Body of pancreas (tissue), 4 donors: ENCODE data around the gene TOB1. TPM values are rescaled to one million over a fixed set of nuclear protein-coding genes. Genes with fewer than 3 reads are reported as not detected.

Source experiments
- ATAC-seq: fragments of 150-250 bp; one replicate; pipeline ENCODE4 v1.9.1; 2016
- DNase-seq, 4 donors: peaks; one replicate each; pipeline ENCODE4 v3.0.0-alpha.2; 2019
- H3K27ac ChIP-seq, 4 donors: fragments of 200-600 bp; sonication (generic); 1 replicate in 3 of 4; 2 replicates in 1 of 4; pipeline versions ENCODE4 v1.5.1 to v1.6.1; 2016 to 2019; ENCODE audit warnings: mild to moderate bottlenecking in 1 of 4, mixed read lengths in 1 of 4, moderate library complexity in 1 of 4
- H3K27me3 ChIP-seq, 2 donors: fragments of 200-600 bp; sonication (generic); one replicate each; pipeline ENCODE4 v1.6.0; 2016; ENCODE audit warnings: mild to moderate bottlenecking in 1 of 2
- H3K36me3 ChIP-seq, 2 donors: fragments of 200-600 bp; sonication (generic); replicated peaks in 1 of 2; 2 replicates each; pipeline ENCODE4 v1.5.1; 2016; ENCODE audit warnings: low read depth in 2 of 2; ENCODE audit not compliant: insufficient read depth in 1 of 2
- H3K4me1 ChIP-seq: fragments of 200-600 bp; sonication (generic); one replicate; pipeline ENCODE4 v1.6.0; 2016
- H3K4me3 ChIP-seq, 2 donors: fragments of 200-600 bp; sonication (generic); 1 replicate in 1 of 2; 2 replicates in 1 of 2; pipeline ENCODE4 v1.5.1; 2016 to 2019
- H3K9me3 ChIP-seq, 3 donors: fragments of 200-600 bp; sonication (generic); 1 replicate in 2 of 3; 2 replicates in 1 of 3; pipeline ENCODE4 v1.5.1; 2016
- POLR2A ChIP-seq, 3 donors: fragments of 450-650 bp; IDR thresholded peaks; one replicate each; pipeline ENCODE4 v1.6.1; 2016; ENCODE audit warnings: antibody characterized with exemption in 3 of 3, mild to moderate bottlenecking in 2 of 3
- WGBS, 2 donors: methylation state at CpG; one replicate each; pipeline ENCODE4 v1.1.5; 2017; 5-methylcytosine and 5-hydroxymethylcytosine counted together
- intact Hi-C: fragments of 100-400 bp; cut with DNase I; formaldehyde crosslinking; loops from one replicate; pipeline ENCODE4 v1.15.1; 2023
- total RNA-seq, 2 donors: library from RNA; depleted of rRNA; stranded (reverse); fragments of >200 nt; gene quantifications; one replicate each; pipeline ENCODE4 v1.1.0, GENCODE V29; 2016
- TF ChIP-seq, protein P1 (sequence below), 7 experiments: fragments of 450-650 bp in 4 of 7; fragments of 200-600 bp in 3 of 7; sonication (generic) in 3 of 7; IDR thresholded peaks; one replicate each; pipeline ENCODE4 v1.5.1; 2016 to 2019; ENCODE audit warnings: antibody characterized with exemption in 7 of 7

TOB1 gene
- total RNA-seq, 2 donors from 2014 or later = 36.8 to 46.1 TPM

DNA sequence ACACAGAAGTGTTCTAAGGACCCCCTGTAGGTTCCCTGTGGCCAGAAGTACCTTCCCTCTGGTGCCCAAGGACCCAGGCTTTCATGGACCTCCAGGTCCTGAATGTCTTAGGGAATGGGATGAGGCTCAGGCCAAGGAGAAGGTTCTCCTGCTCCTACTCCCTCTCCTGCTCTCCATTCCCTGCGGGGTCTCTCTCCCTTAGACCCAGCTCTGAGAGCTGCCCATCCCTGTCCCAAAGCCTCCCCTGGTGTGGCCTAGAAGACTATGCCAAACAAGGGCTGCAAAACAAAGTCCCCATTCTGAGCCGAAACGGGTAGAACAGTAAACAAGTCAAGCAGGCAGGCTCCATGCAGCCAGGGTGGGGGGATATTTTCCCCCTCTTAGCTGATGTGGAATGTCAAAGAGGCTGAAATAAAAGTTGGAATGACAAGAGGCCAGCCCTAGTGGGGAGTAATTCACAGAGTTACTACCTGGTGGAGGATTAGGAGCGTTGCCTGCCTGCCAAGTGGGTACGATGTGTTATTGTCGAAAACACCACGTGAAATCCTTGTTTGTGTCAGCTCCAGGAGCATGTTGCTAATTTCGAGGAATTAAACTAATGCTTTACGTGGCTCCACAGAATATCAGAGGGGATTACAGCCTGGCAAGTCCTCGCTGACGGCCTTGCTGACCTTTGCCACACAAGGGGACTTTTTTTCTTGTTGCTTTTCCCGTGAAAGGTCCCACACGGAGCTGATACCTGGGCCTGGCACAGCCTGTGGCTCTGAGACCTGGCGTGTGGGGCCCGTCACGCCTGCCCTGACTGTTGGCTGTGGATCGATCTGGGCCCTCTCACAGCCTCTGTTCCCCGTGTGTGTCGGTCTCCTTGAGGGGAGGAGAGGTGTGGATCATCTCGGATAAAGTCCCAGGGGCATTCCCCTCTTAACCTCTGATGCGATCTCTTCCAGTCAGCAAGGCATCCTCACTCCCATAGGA is 27.9 kb downstream of the TOB1 start:
- H3K9me3 ChIP-seq = no peaks in the 10 kb centered on the region
- ATAC-seq (no peak), DNase-seq (no peak)
- H3K4me1 ChIP-seq = peaks cover 10% of the 10 kb centered on the region
- intact Hi-C loops = no loop called here
- no peaks in the 10 kb centered on the region for H3K27me3 ChIP-seq
- H3K4me3 ChIP-seq = no peak overlapping the region
- no peak overlapping the region for H3K27ac ChIP-seq
- TF ChIP-seq, protein P1, sequence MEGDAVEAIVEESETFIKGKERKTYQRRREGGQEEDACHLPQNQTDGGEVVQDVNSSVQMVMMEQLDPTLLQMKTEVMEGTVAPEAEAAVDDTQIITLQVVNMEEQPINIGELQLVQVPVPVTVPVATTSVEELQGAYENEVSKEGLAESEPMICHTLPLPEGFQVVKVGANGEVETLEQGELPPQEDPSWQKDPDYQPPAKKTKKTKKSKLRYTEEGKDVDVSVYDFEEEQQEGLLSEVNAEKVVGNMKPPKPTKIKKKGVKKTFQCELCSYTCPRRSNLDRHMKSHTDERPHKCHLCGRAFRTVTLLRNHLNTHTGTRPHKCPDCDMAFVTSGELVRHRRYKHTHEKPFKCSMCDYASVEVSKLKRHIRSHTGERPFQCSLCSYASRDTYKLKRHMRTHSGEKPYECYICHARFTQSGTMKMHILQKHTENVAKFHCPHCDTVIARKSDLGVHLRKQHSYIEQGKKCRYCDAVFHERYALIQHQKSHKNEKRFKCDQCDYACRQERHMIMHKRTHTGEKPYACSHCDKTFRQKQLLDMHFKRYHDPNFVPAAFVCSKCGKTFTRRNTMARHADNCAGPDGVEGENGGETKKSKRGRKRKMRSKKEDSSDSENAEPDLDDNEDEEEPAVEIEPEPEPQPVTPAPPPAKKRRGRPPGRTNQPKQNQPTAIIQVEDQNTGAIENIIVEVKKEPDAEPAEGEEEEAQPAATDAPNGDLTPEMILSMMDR (IDR thresholded peaks at IDR 0.05) = no peak
- no peak for TF ChIP-seq POLR2A (IDR thresholded peaks at IDR 0.05)
- 72% methylated on average over 20 to 21 of the region's 21 CpGs for WGBS, 2 donors
- H3K36me3 ChIP-seq = no peaks in the 10 kb centered on the region

DNA sequence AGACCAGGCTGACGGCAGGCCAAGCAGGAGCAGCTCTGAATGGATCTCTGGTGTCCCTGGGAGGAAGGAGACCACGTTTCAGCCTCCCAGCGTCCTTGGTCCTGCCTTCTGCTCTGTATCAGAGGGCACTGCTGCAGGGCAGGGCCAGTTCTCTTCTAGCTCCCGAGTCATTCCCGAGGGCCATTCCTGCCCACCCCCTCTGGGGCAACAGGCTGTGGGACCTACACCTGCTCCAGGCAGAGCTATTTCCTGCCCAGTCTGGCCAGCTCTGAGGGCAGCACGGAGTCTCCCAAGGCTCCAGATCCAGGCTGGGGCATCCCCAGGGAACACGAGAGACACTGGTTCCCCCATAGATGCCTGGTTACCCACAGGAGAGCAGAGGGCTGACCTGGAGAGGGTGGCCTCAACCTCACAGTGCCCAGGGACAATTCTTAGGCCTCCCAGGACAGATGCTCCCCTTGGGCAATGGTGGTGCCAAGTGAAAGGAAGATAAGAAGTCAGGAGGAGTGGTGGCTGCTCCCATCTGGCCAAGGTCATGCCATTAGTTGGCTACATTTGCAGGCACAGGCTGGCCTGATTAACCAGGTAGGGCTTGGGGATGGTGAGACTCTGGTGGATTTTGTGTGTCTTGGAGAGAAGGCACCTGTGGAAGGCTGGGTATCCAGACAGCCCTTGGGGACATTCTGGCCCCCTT is 28.7 kb downstream of the TOB1 start:
- intact Hi-C loops = no loop called here
- TF ChIP-seq, protein P1 (IDR thresholded peaks at IDR 0.05) = no peak
- no peak for TF ChIP-seq POLR2A (IDR thresholded peaks at IDR 0.05)
- H3K9me3 ChIP-seq = no peaks in the 10 kb centered on the region
- H3K27ac ChIP-seq = no peak overlapping the region
- peaks cover 10% of the 10 kb centered on the region for H3K4me1 ChIP-seq
- DNase-seq = peak in 2 of 4 donors; percentile 47 to 48
- H3K27me3 ChIP-seq = no peaks in the 10 kb centered on the region
- no peak overlapping the region for H3K4me3 ChIP-seq
- H3K36me3 ChIP-seq = no peaks in the 10 kb centered on the region
- 83% methylated on average over 6 of the region's 7 CpGs; no CpG with 5 or more reads in 1 of the 2 donors for WGBS, 2 donors
- ATAC-seq = no peak

DNA sequence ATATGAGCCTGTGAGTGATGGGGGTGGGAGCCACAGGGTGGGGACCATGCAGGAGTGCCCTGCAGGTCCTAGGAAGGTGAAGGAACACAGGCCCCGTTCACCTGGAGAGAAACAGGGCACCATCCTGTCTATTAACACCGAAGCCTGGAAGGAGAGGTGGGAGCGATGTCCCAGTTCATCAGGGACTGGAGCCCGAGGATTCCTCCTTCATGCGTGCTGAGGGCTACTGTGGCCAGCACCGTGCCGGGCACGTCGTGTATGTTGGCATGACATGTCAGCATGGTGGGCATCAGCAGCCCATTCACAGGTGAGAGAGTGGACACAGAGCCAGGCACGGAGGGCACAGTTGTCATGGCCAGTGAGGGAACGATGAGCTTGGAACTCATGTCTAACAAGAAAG is 29.3 kb downstream of the TOB1 start:
- Histone ChIP-seq H3K36me3 (no peaks in the 10 kb centered on the region), H3K4me3 (no peak overlapping the region), H3K27ac (no peak overlapping the region), H3K27me3 (no peaks in the 10 kb centered on the region), H3K4me1 (peaks cover 10% of the 10 kb centered on the region), H3K9me3 (no peaks in the 10 kb centered on the region)
- DNase-seq (no peak), ATAC-seq (no peak)
- TF ChIP-seq POLR2A (IDR thresholded peaks at IDR 0.05) = no peak
- TF ChIP-seq, protein P1 (IDR thresholded peaks at IDR 0.05) = no peak
- intact Hi-C loops = no loop called here
- WGBS, 2 donors = 78 to 86% methylated on average over 1 to 10 of the region's 11 CpGs

DNA sequence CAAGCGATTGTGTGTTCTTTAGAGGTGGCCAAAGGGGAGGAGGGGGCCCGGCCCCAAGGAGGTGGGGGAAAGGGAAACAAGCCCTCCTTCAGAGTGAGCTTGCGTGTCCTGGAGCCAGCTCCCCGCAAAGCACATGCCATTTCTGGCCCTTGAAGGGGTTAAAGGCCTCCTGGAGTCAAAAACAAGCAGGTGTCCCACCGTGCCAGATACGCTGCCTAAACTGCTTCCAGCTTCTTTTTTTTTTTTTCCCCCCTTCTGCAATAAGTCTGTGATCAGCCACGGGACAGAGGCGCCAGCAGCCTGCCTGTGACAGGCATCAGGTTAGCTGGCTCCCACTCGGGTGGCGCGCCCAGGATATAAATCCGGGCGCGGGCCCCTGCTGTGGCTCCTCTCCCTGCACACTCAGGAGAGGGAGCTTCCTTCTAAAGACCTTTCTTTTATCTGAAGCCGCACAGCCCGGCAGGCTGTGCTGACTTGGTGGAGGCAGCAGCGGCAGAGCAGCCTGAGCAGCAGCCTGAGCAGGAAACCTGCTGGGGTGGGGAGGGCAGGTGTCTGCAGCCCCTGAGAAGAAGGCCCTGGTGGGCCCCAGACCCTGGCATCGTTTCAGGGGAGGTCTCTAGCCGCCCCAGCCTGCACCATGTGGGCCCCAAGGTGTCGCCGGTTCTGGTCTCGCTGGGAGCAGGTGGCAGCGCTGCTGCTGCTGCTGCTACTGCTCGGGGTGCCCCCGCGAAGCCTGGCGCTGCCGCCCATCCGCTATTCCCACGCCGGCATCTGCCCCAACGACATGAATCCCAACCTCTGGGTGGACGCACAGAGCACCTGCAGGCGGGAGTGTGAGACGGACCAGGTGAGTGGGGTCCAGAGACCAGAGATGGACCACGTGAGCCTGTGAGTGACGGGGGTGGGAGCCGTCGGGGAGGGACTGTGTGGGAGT is 30.6 kb downstream of the TOB1 start, which contains the start of gene WFIKKN2:
TSS of gene WFIKKN2 (plus strand) at position 286 of the 934 bp plus-strand sequence. CDS start at position 638, 352 bp downstream.
- intact Hi-C loops = no loop called here
- no peak within 1 kb of the TSS for H3K27ac ChIP-seq
- WGBS, 2 donors = 62 to 63% methylated on average over 14 to 39 of the region's 39 CpGs
- DNase-seq = no peak
- TF ChIP-seq, protein P1 (IDR thresholded peaks at IDR 0.05) = no peak
- TF ChIP-seq POLR2A (IDR thresholded peaks at IDR 0.05) = no peak
- H3K27me3 ChIP-seq = no peaks in the 10 kb centered on the region
- H3K9me3 ChIP-seq = no peaks in the 10 kb centered on the region
- H3K4me3 ChIP-seq = no peak within 1 kb of the TSS
- H3K36me3 ChIP-seq = no peaks in the 10 kb centered on the region
- peak; percentile 26 for ATAC-seq
- peaks cover 10% of the 10 kb centered on the region for H3K4me1 ChIP-seq
